Stimulated activated CD8-positive, alpha-beta memory T cell treated with anti-CD3 and anti-CD28 coated beads, Interleukin-7, amount 100 ng/mL, for 4 hours (primary cell): ENCODE results near the gene FBXO46.
"Not testable (repeated sequence)": the region's sequence is repeated elsewhere in the genome, so short reads cannot be mapped to it uniquely, and the experiment has no call there.

Experiments used
- DNase-seq, 2 donors: peaks; one replicate each; pipeline ENCODE4 v3.0.0-alpha.2; 2020; ENCODE audit warnings: low read depth in 2 of 2

The FBXO46 gene

DNA sequence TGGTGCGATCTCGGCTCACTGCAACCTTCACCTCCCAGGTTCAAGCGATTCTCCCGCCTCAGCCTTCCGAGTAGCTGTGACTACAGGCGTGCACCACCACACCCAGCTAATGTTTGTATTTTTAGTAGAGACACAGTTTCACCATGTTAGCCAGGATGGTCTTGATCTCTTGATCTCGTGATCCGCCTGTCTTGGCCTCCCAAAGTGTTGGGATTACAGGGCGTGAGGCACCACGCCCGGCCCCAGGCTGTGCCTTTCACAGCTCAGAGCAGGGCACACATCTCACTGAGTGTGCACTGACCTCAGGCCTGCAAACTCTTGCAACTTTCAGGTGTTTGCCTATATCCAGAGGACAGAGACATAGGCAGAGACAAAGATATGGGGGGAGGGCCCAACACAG is 45.7 kb downstream of the FBXO46 start:
- not testable (repeated sequence) for DNase-seq

- no peak for DNase-seq
These were observed 47.8 kb downstream of the FBXO46 start for GRCh38 chr19:45682908-45683307.

DNA sequence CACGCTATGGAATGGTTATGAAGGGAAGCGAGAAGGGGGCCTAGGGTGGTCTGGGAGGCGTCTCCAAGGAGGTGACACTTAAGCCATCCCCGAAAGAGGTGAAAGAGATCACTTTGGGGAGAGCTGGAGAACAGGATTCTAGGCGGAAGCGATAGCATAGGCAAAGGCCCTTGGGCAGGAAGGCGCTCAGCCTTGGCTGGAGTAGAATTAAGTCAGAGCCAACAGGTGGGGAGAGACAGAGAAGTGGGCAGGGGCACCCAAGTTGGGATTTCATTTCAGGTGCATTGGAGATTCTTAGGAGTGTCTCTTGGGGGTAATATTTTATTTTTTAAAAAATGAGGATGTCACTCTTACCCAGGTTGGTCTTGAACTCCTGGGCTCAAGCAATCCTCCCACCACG is 48.6 kb downstream of the FBXO46 start:
- DNase-seq, result no peak

- peak; percentile 51 to 75 for DNase-seq
These were observed 49.2 kb downstream of the FBXO46 start for GRCh38 chr19:45681391-45682015.

GRCh38 chr19:45677351-45678230 is 53.1 kb downstream of the FBXO46 start:
- DNase-seq, result peak; percentile 77 to 83

- DNase-seq, result peak; percentile 74 to 78
These were observed 53.8 kb downstream of the FBXO46 start for GRCh38 chr19:45676851-45677263.

GRCh38 chr19:45674946-45675345 is 55.8 kb downstream of the FBXO46 start:
- DNase-seq, result no peak

- DNase-seq, result peak in 1 of 2 donors; percentile 40
These were observed 59.8 kb downstream of the FBXO46 start for GRCh38 chr19:45670670-45671453.

DNA sequence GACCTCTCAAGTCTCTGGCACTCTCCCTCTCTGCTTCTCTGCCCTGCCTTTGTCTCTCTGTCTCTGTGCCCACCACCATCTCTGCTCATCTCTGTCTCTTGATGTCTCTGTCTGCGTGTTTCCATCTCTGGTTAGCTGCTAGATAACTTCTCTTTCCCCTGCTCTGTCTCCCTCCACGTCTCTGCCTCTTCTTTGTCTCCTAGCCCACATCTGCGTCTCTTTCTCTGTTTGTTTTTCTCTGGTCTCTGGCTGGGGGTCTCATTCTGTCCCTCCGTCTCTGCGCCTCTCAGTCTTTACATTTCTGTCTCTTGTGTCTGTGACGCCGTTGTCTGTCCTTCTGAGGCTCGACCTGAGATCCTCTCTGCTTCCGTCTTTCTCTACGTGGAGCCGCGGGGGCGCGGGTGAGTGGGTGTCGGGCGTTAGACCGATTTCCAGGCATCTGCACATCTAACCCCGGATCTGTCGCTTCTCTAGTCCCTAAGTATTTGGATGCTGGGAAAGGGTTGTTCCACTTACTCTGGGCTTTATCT is 62.3 kb downstream of the FBXO46 start:
- peak; percentile 39 to 62 for DNase-seq

- peak; percentile 38 to 53 for DNase-seq
These were observed 62.9 kb downstream of the FBXO46 start, which contains the start of gene GIPR for GRCh38 chr19:45667620-45668341. GIPR (plus strand) TSS chr19:45668221; CDS start chr19:45669521, 1,300 bp downstream.

GRCh38 chr19:45664575-45664974 is 66.1 kb downstream of the FBXO46 start:
- DNase-seq, result no peak

GRCh38 chr19:45663800-45664199 is 66.9 kb downstream of the FBXO46 start:
- no peak for DNase-seq

- DNase-seq, result no peak
These were observed 70.1 kb downstream of the FBXO46 start for GRCh38 chr19:45660636-45661035.
